DOHH2 (cell line): ENCODE results near the gene HOXA6.

Experiments
- H3F3A ChIP-seq: fragments of 200-600 bp; sonication (generic), shearing (Covaris generic); 2 replicates; pipeline ENCODE4 v1.6.0; 2016; ENCODE audit warnings: antibody characterized with exemption, mild to moderate bottlenecking; ENCODE audit not compliant: control insufficient read depth, insufficient read depth
- H3K27ac ChIP-seq: fragments of 200-600 bp; sonication (generic); 2 replicates; pipeline ENCODE4 v1.5.1; 2014; ENCODE audit warnings: low read depth, mild to moderate bottlenecking, low read length, moderate library complexity
- H3K27me3 ChIP-seq: fragments of 200-600 bp; sonication (generic); 2 replicates; pipeline ENCODE4 v1.6.1; 2014; ENCODE audit warnings: mild to moderate bottlenecking, low read length, mixed read lengths; ENCODE audit not compliant: control insufficient read depth
- H3K36me3 ChIP-seq: fragments of 200-600 bp; sonication (generic); 2 replicates; pipeline ENCODE4 v1.6.1; 2014; ENCODE audit warnings: mild to moderate bottlenecking, low read length, moderate library complexity, mixed read lengths; ENCODE audit not compliant: control insufficient read depth
- H3K4me1 ChIP-seq: fragments of 200-600 bp; sonication (generic); 2 replicates; pipeline ENCODE4 v1.6.1; 2014; ENCODE audit warnings: mild to moderate bottlenecking, low read length, mixed read lengths; ENCODE audit not compliant: control insufficient read depth
- H3K4me2 ChIP-seq: fragments of 200-600 bp; sonication (generic); 2 replicates; pipeline ENCODE4 v1.6.0; 2014; ENCODE audit warnings: mild to moderate bottlenecking, low read length, moderate library complexity
- H3K4me3 ChIP-seq: fragments of 200-600 bp; sonication (generic); 2 replicates; pipeline ENCODE4 v1.5.1; 2014; ENCODE audit warnings: mild to moderate bottlenecking, low read length, mixed read lengths
- H3K79me2 ChIP-seq: fragments of 200-600 bp; sonication (generic); 2 replicates; pipeline ENCODE4 v1.6.1; 2014; ENCODE audit warnings: mild to moderate bottlenecking, low read length, mixed read lengths; ENCODE audit not compliant: control insufficient read depth
- H3K9me2 ChIP-seq: fragments of 200-600 bp; sonication (generic); replicated peaks from 2 replicates; pipeline ENCODE4 v1.6.1; 2014; ENCODE audit warnings: mild to moderate bottlenecking, low read length, mixed read lengths; ENCODE audit not compliant: control insufficient read depth
- H3K9me3 ChIP-seq: fragments of 200-600 bp; sonication (generic); 2 replicates; pipeline ENCODE4 v1.6.1; 2014; ENCODE audit warnings: antibody characterized with exemption, low read length, mixed read lengths; ENCODE audit not compliant: control insufficient read depth, insufficient read depth
- H4K20me1 ChIP-seq: fragments of 200-600 bp; sonication (generic); 2 replicates; pipeline ENCODE4 v1.6.0; 2014; ENCODE audit warnings: low read depth, mild to moderate bottlenecking, antibody characterized with exemption, low read length, moderate library complexity; ENCODE audit not compliant: control insufficient read depth, insufficient read depth
- CTCF ChIP-seq: fragments of 200-600 bp; sonication (generic); IDR thresholded peaks from one replicate; pipeline ENCODE4 v1.5.1; 2014; ENCODE audit warnings: antibody characterized with exemption, mild to moderate bottlenecking, low read depth, low read length; ENCODE audit not compliant: poor library complexity, severe bottlenecking
- EZH2phosphoT487 ChIP-seq: fragments of 200-600 bp; sonication (generic); IDR thresholded peaks from 2 replicates; pipeline ENCODE4 v1.6.1; 2017; ENCODE audit warnings: borderline replicate concordance, mild to moderate bottlenecking, antibody characterized with exemption, low read length, moderate library complexity, mixed read lengths

HOXA6 gene

DNA sequence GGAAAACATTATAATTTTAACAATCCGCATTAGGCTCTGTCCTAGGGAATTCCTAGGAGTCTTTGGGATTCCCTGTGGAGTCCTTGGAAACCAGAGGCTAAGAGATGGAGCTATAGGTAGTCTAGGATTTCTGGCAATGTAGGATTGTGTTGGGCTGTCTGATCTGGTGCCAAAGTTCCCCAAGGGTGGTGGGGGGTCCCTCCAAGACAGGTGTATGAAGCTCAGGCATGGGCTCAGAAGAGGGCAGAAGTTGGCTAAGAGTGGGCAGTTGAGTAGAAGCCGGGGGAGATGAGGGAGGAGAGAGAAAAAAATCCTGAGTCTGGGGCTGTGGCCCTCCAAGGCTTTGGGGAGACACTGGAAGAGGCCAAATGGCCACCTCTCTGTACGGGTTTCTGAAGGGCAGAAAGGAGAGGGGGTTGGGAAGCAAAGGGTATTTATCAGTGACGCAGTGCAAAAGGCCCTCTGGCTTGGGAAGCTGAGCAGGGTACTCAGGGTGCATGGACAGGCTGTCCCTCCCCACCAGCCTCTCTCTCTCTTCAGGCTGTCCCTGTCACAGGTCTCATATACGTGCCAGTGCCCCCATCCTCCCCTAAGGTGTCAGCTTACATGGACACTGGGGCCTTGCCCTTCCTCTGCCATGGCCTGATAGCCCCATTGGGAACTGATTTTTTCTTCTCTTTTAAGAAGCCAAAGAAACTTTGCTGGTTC lies 929 bp downstream of the HOXA6 start:
- peaks cover 45% of the 10 kb centered on the region for H3K27me3 ChIP-seq
- H3K36me3 ChIP-seq = no peaks in the 10 kb centered on the region
- H3K4me1 ChIP-seq = peaks cover 43% of the 10 kb centered on the region
- H3K79me2 ChIP-seq = no peaks in the 10 kb centered on the region
- no peak overlapping the region for H3K4me3 ChIP-seq
- no peaks in the 10 kb centered on the region for H3K9me3 ChIP-seq
- no peaks in the 10 kb centered on the region for H4K20me1 ChIP-seq
- H3K9me2 ChIP-seq = no peaks in the 10 kb centered on the region
- no peak overlapping the region for H3K4me2 ChIP-seq
- TF ChIP-seq CTCF (no peak), EZH2phosphoT487 (no peak)
- H3K27ac ChIP-seq = no peak overlapping the region
- H3F3A ChIP-seq = no peaks in the 10 kb centered on the region

- no peaks in the 10 kb centered on the region for H3K79me2 ChIP-seq
- peaks cover 38% of the 10 kb centered on the region for H3K27me3 ChIP-seq
- TF ChIP-seq EZH2phosphoT487 (no peak), CTCF (no peak)
- H3K9me2 ChIP-seq = no peaks in the 10 kb centered on the region
- H3K36me3 ChIP-seq = no peaks in the 10 kb centered on the region
- no peaks in the 10 kb centered on the region for H3K9me3 ChIP-seq
- no peaks in the 10 kb centered on the region for H4K20me1 ChIP-seq
- peaks cover 36% of the 10 kb centered on the region for H3K4me1 ChIP-seq
- H3K27ac ChIP-seq = no peak overlapping the region
- H3K4me3 ChIP-seq = no peak overlapping the region
- H3K4me2 ChIP-seq = no peak overlapping the region
- no peaks in the 10 kb centered on the region for H3F3A ChIP-seq
Observed at GRCh38 chr7:27145914-27146412, 1.6 kb downstream of the HOXA6 start.

DNA sequence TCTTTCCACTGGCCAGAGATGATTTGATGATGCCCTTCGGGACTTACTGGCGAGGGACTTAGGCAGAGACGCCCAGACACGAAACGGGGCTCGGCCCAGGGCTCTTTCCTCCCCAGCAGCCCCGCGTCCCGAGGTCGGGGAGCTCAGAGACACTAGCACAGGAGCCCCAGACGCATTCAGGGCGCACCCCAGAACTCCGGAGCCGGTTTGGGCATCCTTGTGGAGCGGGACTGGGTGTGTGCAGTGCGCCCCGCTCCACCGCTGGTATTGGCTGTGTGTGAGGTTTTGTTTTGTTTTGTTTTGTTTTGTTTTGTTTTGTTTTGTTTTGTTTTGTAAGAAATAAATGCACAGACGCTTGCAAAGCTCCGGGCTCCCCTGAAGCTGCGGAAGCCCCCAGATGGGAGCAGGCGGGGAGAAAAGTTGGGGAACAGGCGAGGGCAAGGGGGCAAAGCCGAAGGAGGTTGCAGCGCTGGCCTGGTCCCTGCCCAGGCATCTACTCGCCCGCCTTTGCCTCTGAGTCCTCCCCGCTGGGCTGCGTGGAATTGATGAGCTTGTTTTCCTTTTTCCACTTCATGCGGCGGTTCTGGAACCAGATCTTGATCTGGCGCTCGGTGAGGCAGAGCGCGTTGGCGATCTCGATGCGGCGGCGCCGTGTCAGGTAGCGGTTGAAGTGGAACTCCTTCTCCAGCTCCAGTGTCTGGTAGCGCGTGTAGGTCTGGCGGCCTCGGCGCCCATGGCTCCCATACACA lies 2.2 kb downstream of the HOXA6 start:
- TF ChIP-seq EZH2phosphoT487 (no peak), CTCF (no peak)
- Histone ChIP-seq H3K9me2 (no peaks in the 10 kb centered on the region), H3K36me3 (no peaks in the 10 kb centered on the region), H3K27me3 (peaks cover 38% of the 10 kb centered on the region), H3K79me2 (no peaks in the 10 kb centered on the region), H3K4me1 (peaks cover 32% of the 10 kb centered on the region), H3K4me2 (no peak overlapping the region; the same call in 1 of the 2 replicates), H3F3A (no peaks in the 10 kb centered on the region), H3K9me3 (no peaks in the 10 kb centered on the region), H3K4me3 (no peak overlapping the region), H4K20me1 (no peaks in the 10 kb centered on the region), H3K27ac (no peak overlapping the region)
